IPS-NIHi11 (cell line): ENCODE measurements around the gene PRRT3.

ENCODE experiments used
- DNase-seq: peaks from one replicate; pipeline ENCODE4 v3.0.0; 2012; ENCODE audit warnings: mixed read lengths, low spot score

Gene PRRT3

DNA sequence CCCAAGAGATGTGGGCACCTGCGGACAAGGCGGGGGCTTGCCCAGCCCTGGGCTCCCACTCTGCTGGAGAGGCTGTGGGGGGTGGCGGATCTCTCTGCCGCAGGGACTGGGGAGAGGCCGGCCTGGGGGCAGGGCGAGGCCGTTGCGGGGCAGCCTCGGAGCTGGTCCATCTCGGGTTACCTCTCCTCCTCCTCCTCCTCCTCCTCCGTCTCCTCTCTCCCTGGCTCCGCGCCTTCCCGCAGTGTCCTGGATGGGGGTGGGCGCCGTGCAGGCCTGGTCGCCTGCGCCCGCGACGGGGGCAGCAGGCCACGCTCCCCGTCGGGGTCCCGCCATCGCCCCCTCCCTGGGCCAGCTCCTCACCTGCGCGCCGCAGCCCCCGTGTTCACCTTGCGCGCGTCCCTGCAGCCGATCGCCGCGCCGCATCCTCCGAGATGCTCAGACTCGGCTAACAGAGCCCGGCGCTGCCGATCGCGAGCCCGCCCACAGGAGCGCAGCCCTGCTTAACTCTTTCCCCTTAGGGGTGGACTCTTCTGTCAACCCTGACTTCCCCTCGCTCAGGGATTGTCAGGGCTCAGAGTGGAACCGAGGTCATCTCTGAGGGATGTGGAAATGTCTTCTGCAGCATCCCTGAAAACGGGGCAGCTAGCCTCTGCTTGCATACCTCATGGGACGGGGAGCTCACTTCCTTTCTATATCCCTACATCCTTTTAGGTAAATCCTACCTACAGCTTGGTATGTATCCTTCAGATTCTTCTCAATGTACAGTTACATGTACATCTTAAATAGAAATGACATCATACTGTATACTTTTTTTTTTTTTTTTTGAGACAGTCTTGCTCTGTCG, at the start of gene PRRT3:
PRRT3 (minus strand) TSS at position 447 of the 844 bp plus-strand sequence. CDS start 2,293 bp downstream, outside the sequence.
- DNase-seq: peak; percentile 77

DNA sequence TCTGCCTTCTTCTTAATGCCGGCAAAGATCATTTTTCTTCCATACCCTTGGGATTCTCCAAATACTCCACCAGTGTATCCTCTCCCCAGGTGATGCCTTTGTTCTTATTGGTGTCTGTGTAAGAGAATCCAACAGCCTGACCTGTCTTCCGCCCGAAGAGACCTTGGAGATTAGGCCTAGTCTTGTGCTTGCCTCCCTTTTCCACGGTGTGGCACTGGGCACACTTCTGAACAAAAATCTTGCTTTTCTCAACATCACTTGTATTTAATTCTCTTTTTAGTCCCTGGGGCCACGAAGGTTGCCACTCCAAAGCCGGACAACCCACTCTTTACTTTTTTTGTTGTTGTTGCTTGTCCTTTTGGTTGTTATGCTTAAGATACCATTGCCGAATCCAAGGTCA, 48.5 kb upstream of the PRRT3 start:
- no peak for DNase-seq

DNA sequence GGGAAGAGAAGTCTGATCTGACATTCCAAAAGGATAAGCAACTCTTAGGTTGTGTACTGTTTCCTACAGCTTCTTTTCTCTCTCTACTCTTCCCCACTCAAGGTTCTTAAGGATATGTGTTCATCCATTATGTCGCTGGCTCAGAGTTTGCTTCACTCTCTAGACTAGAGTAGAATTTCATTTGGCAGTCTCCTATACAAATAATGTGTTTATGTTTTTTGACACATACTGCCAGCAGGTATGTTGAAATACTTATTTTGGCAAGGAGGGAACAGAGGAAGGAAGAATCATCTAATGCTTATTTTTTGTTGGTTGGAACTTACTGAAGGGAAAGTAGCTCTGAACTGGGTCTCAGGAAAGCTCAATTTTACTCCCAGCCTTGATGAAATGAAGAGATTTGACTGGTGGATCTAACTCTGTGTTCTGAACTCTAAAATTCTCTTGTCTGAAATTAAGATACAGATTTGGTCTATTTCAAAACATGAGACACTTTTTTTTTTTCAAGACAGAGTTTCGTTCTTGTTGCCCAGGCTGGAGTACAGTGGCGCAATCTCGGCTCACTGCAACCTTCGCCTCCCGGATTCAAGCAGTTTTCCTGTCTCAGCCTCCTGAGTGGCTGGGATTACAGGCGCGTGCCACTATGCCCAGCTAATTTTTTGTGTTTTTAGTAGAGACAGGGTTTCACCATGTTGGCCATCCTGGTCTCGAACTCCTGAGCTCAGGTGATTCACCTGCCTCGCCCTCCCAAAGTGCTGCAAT, 42.1 kb upstream of the PRRT3 start:
- DNase-seq: no peak

DNA sequence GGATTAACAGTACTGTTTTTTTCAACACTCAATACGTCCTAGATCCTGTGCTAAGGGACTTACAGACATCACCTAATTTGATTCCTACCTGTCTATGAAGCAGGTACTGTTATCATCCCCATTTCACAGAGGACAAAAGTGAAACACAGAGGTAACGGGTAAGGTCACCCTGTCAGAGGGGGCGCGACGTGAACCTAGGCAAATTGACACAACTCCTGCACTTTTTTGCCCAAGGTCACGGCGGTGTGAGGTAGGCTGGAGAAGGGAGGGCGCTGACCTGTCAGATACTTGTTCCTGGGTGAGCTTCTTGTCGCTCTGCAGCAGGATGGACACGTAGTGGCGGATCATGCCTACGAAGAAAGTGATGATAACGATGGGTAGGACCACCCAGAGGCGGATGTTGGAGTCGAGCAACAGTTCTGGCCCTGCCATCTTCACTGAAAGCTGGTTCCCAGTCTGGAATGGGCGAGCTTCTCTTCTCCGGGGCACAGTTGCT, 34.1 kb upstream of the PRRT3 start:
- no peak for DNase-seq

DNA sequence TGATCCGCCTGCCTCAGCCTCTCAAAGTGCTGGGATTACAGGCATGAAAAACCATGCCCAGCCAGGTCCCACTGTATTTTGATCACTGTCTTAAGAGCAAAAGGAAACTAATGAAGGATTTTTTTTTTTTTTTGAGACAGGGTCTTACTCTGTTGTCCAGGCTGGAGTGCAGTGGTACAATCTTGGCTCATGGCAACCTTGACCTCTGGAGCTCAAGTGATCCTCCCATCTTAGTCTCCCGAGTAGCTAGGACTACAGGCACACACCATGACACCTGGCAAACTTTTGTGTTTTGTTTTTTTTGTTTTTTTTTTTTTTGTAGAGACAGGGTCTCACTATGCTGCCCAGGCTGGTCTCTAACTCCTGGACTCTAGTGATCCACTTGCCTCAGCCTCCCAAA, 28.0 kb upstream of the PRRT3 start:
- DNase-seq: no peak

DNA sequence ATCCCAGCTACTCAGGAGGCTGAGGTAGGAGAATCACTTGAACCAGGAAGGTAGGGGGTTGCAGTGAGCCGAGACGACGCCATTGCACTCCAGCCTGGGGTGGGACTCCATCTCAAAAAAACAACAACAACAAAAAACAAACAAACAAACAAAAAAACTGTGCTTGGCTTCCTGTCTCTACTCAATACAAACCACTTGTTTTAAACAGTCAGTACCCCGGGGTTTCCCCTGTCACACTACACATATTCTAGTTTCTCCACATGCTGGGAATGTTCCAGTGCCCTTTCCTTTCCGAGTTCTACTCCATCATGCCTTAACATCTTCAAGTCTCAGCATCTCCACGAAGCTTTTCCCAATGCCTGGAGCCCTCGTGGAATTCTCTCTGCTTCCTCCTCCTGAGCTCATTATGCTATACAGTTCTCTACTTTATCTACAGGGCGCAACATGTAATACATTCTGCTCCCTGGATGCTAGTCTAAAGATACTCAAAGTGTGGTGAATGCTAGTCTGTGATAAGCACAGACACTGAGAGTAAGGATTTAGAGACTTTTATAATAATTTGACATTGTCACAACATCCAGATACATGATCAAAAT, 26.6 kb upstream of the PRRT3 start:
- DNase-seq: no peak

DNA sequence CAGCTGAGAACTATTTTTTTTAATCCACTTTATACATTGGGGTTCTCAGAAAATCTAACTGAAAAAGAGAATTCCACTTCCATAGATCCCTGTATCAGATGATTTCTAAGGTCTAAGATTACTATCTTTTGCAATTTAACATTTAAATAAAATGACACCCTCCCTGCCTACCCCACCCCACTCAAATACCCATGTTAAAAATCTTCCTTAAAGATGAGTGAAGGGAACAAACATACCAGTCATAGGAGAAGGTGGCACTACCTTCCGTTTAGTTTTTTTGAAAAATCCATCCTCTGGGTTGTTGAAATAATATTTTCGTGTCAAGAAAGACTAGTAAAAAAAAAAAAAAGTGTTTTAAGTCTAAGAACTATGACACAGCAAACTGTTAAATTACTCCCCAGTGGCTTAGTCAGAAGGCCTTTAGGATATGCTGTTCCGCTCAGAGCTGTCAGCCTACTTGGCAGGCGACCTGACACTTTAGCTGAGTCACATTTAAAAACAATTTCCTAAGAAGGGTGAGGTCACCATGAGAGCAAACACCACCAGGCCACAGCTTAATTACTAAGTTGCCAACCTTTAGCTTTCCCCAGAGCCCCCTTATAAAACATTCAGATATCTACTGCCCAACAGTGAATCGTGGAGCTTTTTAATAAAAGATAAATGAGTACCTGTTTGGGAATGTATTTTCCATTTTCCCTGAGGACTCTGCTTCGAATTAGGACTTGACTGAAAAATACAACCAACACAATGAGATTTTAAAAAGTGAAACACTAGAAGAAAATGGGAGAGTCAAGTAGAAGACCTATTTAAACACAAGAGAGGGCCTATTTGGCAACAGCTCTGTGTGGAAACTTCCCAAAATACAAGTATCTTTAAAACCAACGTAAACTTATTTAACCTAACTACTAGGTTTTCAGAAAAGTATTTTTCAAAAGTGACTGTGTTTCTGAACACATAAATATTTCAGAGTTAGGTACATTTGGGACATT, 24.8 kb upstream of the PRRT3 start:
- peak; percentile 37 for DNase-seq

DNA sequence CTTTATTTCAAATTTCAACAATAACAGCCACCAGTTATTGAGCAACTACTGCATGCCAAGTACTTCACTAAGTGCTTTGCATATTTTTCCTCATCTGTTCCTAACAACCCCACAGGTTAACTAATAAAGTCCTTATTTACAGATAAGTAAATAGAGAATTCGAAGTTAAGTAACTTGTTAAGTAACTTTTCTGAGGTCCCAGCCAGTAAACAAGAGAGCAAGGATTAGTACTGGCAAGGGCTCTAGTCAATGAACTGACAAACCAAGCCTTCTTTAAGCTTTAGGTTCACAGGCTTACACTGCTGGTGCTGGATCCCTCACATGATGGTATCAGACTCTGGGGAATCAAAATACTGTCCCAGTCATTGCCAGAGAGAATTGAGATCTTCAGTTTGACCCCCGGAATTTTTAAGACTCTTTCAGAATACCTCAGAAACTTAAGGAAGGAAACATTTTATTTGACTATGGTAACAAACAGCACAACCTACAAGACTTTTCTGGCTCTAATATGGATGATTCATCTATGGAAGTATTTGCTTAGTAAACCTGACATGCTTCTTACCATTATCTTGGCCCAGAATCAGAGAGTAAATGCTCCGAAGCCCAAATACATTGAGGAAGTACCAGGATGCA, 17.9 kb upstream of the PRRT3 start:
- DNase-seq: no peak

DNA sequence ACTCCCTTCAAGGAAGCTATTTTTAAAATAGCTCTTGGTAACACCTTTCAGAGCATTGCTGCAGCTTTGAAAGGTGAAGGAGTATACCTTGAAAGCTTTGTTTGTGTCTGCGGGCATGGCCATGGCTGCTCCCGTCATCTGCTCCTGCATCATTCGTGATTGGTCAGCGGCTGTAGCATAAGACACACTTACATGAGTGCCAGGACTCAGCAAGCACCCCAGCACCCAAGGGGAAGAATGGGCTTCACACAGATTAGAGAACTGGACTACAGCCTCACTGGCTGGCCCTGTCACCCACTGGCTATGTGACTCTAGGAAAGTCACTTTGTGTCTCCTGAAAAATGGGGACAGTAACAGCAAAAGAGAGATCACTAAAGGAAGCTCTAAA, 17.4 kb upstream of the PRRT3 start:
- DNase-seq: no peak

DNA sequence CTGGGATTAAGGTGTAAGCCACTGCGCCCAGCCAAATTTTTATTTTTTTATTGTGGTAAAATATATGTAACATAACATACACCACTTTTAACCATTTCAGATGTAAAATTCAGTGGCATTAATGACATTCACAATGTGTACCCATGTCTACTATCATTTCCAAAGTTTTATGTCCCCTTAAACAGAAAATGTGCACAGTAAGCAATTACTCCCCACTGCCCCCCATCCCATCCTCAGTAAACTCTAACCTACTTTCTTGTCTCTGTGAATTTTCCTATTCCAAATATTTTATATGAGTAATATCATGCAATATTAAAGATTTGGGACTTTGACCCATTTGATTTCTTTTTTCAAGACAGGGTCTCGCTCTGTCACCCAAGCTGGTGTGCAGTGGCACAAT, 14.6 kb upstream of the PRRT3 start:
- DNase-seq: no peak

DNA sequence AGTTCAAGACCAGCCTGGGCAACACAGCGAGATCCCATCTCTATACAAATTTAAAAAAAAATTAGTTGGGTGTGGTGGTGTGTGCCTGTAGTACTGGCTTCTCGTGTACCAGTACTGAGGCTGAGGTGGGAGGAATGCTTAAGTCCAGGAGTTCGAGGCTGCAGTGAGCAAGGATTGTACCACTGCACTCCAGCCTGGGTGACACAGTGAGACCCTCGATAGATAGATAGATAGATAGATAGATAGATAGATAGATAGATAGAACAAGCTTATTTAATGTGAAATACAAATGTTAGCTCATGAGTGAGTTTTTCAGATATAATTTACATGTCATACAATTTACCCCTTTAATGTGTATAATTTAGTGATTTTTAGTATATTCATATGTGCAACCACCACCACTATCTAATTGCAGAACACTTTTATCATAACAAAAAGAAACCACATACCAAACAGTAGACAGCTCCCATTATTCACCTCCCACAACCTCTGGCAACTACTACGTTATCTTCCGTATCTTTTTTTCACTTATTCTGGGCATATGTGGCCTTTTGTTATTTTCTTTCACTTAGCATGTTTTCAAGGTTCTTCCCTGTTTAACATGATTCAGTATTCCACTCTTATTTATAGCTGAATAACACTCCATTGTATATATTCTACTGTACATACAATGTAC, 13.1 kb upstream of the PRRT3 start:
- no peak for DNase-seq

DNA sequence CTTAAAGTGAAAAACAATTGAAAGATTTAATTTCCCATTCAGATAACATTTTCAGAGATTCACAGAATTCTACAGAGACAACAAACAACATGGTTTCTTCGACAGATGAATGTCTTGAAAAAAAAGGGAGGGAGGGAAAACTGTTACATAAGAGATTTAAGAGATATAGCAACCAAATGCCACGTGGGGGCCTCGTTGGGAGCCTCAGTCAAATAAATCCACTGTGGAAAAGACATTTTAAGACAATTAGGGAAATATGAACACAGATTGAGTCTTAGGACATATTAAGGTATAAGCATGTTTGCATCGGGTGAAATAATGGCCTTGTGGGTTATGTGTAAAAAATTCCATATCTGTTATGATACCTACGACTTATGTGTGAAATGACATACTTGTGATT, 5.0 kb upstream of the PRRT3 start:
- DNase-seq: no peak

DNA sequence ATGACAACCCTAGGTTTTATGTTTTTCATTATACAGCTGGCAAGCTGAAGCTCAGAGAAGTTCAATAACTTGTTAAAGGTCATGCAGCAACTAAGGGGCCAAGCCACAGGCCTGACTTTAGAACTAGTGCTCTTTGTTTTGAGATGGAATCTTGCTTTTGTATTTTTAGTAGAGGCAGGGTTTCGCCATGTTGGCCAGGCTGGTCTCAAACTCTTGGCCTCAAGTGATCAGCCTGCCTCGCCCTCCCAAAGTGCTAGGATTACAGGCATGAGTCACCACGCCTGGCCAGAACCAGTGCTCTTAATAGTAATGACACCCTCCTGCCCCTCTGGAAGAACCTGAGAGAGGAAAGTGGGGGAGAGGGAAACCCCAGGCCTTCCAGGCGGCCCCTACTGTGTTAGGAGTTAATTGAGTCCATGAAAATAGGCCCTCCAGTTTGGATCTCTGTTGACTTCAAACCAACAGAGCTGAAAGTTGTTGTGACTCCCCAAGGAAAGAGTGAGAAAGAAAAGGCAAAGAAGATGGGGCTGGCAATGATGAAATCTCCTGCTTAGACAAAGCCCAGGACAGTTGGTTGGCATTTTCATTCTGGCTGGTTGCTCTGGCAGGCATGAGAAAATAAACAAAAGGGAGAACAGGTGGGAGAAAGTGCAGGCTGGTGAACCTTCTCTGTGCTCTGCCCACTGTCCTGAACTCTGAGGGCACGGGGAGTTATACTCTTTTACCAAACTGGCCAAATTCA, 3.6 kb upstream of the PRRT3 start:
- no peak for DNase-seq

DNA sequence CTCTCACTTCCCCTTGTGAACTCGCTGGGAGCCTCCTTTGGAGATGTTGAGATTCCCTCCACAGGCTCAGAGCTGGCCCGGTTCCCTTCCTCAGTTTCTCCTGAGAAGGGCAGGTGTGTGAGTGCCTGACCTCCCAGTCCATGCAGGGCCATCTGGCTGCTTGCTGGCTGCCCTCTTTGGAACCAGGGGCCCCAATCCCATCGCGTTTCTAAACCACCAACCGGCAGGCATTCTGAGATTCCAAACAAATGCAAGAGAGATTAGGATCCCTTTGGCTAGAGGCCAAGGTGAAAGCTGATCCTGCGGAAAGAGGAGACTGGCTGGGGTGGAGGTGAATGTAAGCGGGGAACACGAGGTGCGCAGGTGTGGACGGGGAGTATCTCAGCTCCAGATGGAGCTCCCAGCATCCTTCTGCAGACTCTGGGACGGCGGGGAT, 2.9 kb upstream of the PRRT3 start:
- peak; percentile 70 for DNase-seq

DNA sequence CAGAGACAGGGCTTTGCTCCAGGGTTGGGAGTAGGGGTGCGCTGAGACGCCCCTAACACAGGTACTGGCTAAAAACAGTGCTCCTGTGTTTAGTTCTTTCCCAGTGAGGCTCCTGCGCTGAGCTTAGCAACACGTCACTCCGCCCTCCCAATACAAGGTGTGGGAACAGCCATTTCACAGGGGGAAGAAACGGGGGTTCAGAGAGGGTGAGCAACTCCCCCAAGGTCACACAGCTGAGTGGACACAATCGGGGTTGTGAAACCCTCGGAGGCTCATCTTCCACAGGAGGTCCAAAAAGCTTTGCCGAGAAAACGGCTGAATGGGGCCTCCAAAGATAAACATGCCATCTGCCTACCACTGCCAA, 628 bp downstream of the PRRT3 start:
- DNase-seq: no peak

DNA sequence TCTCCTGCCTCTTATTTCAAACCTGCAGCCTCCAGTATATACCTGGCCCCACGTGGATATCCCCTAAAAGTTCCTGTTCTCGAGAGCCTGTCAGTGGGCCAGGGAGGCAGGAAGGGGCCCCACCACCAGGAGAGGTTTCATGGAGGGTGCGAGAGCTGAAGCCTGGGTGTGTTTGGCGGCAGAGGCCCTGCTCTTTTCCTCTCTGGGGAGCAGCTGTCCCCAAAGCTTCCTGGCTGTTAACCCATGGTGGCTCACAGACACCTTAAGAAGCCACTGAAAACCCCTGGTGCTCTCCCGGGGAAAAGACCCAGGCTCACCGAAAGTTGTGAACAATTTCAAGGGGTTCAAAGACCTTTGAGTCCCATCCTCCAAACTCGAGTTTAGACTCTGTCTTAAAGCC, 1.1 kb downstream of the PRRT3 start:
- DNase-seq: no peak

DNA sequence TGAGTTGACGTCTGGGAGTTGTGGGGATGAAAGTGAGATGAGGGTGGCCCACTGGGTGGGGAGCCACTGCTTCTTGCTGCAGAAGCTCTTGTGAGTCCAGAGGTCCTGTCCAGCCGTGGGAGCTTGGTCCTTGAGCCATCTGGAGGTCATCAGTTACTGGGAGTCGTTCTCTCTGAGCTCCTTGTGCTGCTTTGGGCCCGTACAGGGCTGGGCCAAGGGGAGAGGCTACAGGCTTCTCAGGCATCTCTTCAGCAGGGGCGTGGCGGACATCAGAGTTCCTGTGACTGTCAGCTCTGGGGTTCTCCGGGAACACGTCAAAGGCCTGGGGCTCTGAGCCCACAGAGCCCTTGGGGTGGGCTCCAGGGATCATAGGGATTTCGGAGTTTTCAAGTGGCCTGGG, 2.6 kb downstream of the PRRT3 start:
- no peak for DNase-seq

DNA sequence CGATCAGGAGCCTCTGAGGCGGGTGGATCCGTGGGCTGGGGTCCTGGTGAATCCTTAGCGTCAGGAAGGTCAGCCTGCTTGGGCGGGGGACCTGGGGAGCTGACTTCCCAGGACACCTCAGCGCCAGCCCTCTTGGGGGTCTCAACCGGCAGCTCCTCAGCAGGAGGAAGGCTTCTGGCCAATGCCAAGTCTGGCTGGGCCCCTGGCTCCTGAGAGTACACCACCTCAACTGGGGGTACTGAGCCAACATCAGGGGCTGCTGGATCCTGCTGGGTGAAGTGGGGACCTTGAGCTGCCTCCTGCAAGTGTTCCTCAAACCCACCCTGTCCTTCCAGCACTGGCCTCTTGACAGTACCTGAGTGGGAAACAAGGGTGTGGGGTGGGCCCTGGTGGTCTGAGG, 3.1 kb downstream of the PRRT3 start:
- DNase-seq: no peak

DNA sequence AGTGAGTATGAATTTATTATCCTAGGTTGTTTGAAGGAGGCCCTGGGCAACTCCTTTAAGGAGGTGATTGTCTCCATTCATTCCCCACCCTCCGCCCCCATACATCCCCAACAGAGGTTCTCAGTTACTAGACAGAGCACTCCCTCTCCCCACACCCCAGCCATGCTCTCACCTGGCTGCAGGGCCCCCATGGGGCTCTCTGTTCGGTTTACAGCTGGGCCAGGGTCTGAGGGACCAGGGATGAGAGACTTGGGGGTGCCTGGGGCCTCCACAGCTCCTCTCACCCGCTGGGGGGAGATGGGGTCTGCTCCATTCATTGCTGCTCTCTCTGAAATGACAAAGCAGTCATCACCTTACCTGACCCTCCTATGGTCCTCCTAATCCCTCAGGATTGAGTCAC, 3.6 kb downstream of the PRRT3 start:
- DNase-seq: no peak
